Stomach smooth muscle (tissue), 2 donors: ENCODE results near the gene CALM3.

Experiments used
- H3K27ac ChIP-seq: one replicate; pipeline ENCODE4 v1.7.0; 2013; ENCODE audit warnings: mild to moderate bottlenecking, low read length, inconsistent platforms
- H3K27me3 ChIP-seq, 2 donors: one replicate each; pipeline ENCODE4 v1.7.0; 2013; ENCODE audit warnings: low read length in 2 of 2; ENCODE audit not compliant: insufficient read depth in 2 of 2, control insufficient read depth in 1 of 2
- H3K36me3 ChIP-seq, 2 donors: one replicate each; pipeline ENCODE4 v1.7.0; 2013; ENCODE audit warnings: low read length in 2 of 2; ENCODE audit not compliant: control insufficient read depth in 2 of 2, insufficient read depth in 2 of 2
- H3K4me1 ChIP-seq: one replicate; pipeline ENCODE4 v1.7.0; 2013; ENCODE audit warnings: low read length; ENCODE audit not compliant: control insufficient read depth, insufficient read depth
- H3K4me3 ChIP-seq, 2 donors: one replicate each; pipeline ENCODE4 v1.7.0; 2013; ENCODE audit warnings: low read length in 2 of 2
- H3K9ac ChIP-seq, 2 donors: one replicate each; pipeline ENCODE4 v1.7.0; 2013; ENCODE audit warnings: low read length in 2 of 2, mild to moderate bottlenecking in 1 of 2
- H3K9me3 ChIP-seq, 2 donors: one replicate each; pipeline ENCODE4 v1.7.0; 2013; ENCODE audit warnings: low read length in 2 of 2; ENCODE audit not compliant: control insufficient read depth in 2 of 2
- donor health status: healthy.
- donor health status: Pancreatic carcinoma.

The CALM3 gene

GRCh38 chr19:46574533-46574932 lies 26.6 kb upstream of the CALM3 start:
- no peaks in the 10 kb centered on the region for H3K4me1 ChIP-seq
- no peaks in the 10 kb centered on the region for H3K27me3 ChIP-seq
- no peak overlapping the region for H3K27ac ChIP-seq
- no peak overlapping the region for H3K9ac ChIP-seq
- no peak overlapping the region for H3K4me3 ChIP-seq
- no peaks in the 10 kb centered on the region for H3K36me3 ChIP-seq
- no peaks in the 10 kb centered on the region for H3K9me3 ChIP-seq

GRCh38 chr19:46578450-46578849 lies 22.7 kb upstream of the CALM3 start:
- no peaks in the 10 kb centered on the region for H3K27me3 ChIP-seq
- H3K4me1 ChIP-seq = no peaks in the 10 kb centered on the region
- no peak overlapping the region for H3K27ac ChIP-seq
- H3K36me3 ChIP-seq = no peaks in the 10 kb centered on the region
- no peak overlapping the region for H3K9ac ChIP-seq
- H3K4me3 ChIP-seq = no peak overlapping the region
- H3K9me3 ChIP-seq = no peaks in the 10 kb centered on the region

GRCh38 chr19:46579361-46579879 lies 21.7 kb upstream of the CALM3 start:
- H3K9me3 ChIP-seq = no peaks in the 10 kb centered on the region
- no peaks in the 10 kb centered on the region for H3K4me1 ChIP-seq
- no peak overlapping the region for H3K9ac ChIP-seq
- H3K27me3 ChIP-seq = no peaks in the 10 kb centered on the region
- H3K36me3 ChIP-seq = no peaks in the 10 kb centered on the region
- no peak overlapping the region for H3K27ac ChIP-seq
- H3K4me3 ChIP-seq = no peak overlapping the region

- no peak overlapping the region for H3K27ac ChIP-seq
- no peak overlapping the region for H3K9ac ChIP-seq
- H3K4me1 ChIP-seq = no peaks in the 10 kb centered on the region
- no peak overlapping the region for H3K4me3 ChIP-seq
- no peaks in the 10 kb centered on the region for H3K36me3 ChIP-seq
- H3K27me3 ChIP-seq = no peaks in the 10 kb centered on the region
- H3K9me3 ChIP-seq = no peaks in the 10 kb centered on the region
These were observed 20.9 kb upstream of the CALM3 start for GRCh38 chr19:46580247-46580646.

- H3K4me3 ChIP-seq = no peak overlapping the region
- no peaks in the 10 kb centered on the region for H3K9me3 ChIP-seq
- H3K4me1 ChIP-seq = no peaks in the 10 kb centered on the region
- no peak overlapping the region for H3K27ac ChIP-seq
- H3K27me3 ChIP-seq = no peaks in the 10 kb centered on the region
- H3K9ac ChIP-seq = no peak overlapping the region
- no peaks in the 10 kb centered on the region for H3K36me3 ChIP-seq
These were observed 15.6 kb upstream of the CALM3 start for GRCh38 chr19:46585539-46585938.

GRCh38 chr19:46586294-46586693 lies 14.8 kb upstream of the CALM3 start:
- H3K36me3 ChIP-seq = no peaks in the 10 kb centered on the region
- no peak overlapping the region for H3K4me3 ChIP-seq
- no peaks in the 10 kb centered on the region for H3K27me3 ChIP-seq
- H3K27ac ChIP-seq = no peak overlapping the region
- H3K4me1 ChIP-seq = no peaks in the 10 kb centered on the region
- no peak overlapping the region for H3K9ac ChIP-seq
- H3K9me3 ChIP-seq = no peaks in the 10 kb centered on the region

- Histone ChIP-seq H3K36me3 (no peaks in the 10 kb centered on the region), H3K27me3 (no peaks in the 10 kb centered on the region), H3K9me3 (no peaks in the 10 kb centered on the region), H3K27ac (no peak overlapping the region), H3K4me3 (no peak overlapping the region), H3K9ac (no peak overlapping the region), H3K4me1 (no peaks in the 10 kb centered on the region)
These were observed 13.3 kb upstream of the CALM3 start for GRCh38 chr19:46587861-46588260.

GRCh38 chr19:46591254-46591653 lies 9.9 kb upstream of the CALM3 start:
- H3K27me3 ChIP-seq = no peaks in the 10 kb centered on the region
- no peak overlapping the region for H3K4me3 ChIP-seq
- no peaks in the 10 kb centered on the region for H3K9me3 ChIP-seq
- H3K36me3 ChIP-seq = no peaks in the 10 kb centered on the region
- H3K4me1 ChIP-seq = no peaks in the 10 kb centered on the region
- H3K9ac ChIP-seq = no peak overlapping the region
- no peak overlapping the region for H3K27ac ChIP-seq

- H3K27me3 ChIP-seq = no peaks in the 10 kb centered on the region
- no peak overlapping the region for H3K27ac ChIP-seq
- H3K4me1 ChIP-seq = no peaks in the 10 kb centered on the region
- no peaks in the 10 kb centered on the region for H3K36me3 ChIP-seq
- H3K9ac ChIP-seq = no peak overlapping the region
- H3K9me3 ChIP-seq = no peaks in the 10 kb centered on the region
- H3K4me3 ChIP-seq = no peak overlapping the region
These were observed 9.3 kb upstream of the CALM3 start for GRCh38 chr19:46591870-46592269.

GRCh38 chr19:46596008-46596407 lies 5.1 kb upstream of the CALM3 start:
- Histone ChIP-seq H3K4me3 (no peak overlapping the region), H3K36me3 (no peaks in the 10 kb centered on the region), H3K9me3 (no peaks in the 10 kb centered on the region), H3K27ac (no peak overlapping the region), H3K9ac (no peak overlapping the region), H3K27me3 (no peaks in the 10 kb centered on the region), H3K4me1 (peaks cover 5% of the 10 kb centered on the region)

GRCh38 chr19:46598372-46598917 lies 2.7 kb upstream of the CALM3 start:
- Histone ChIP-seq H3K4me1 (peaks cover 18% of the 10 kb centered on the region), H3K27me3 (no peaks in the 10 kb centered on the region), H3K27ac (no peak overlapping the region), H3K4me3 (no peak overlapping the region), H3K9ac (no peak overlapping the region), H3K36me3 (no peaks in the 10 kb centered on the region), H3K9me3 (no peaks in the 10 kb centered on the region)
